Fibroblast of villous mesenchyme (primary cell): ENCODE measurements around the gene FKBP9. TPM values are rescaled to one million over a fixed set of nuclear protein-coding genes. Genes with fewer than 3 reads are reported as not detected.
A peak's percentile ranks its signal among the peaks of the same experiment; 100 is the strongest.

ENCODE experiments used
- DNase-seq: peaks from one replicate; pipeline ENCODE4 v3.0.0-alpha.2; 2010; ENCODE audit warnings: low read depth
- H3K4me3 ChIP-seq: 2 replicates; pipeline ENCODE4 v1.5.1; 2011; ENCODE audit warnings: low read depth, mild to moderate bottlenecking, low read length
- CTCF ChIP-seq: IDR thresholded peaks from 2 replicates; pipeline ENCODE4 v1.5.1; 2012; ENCODE audit warnings: low read depth, mild to moderate bottlenecking, low read length; ENCODE audit not compliant: insufficient read depth
- total RNA-seq: library from RNA; depleted of rRNA; stranded (reverse); fragments of >200 nt; gene quantifications from 2 replicates; pipeline ENCODE4 v1.2.3, GENCODE V29; 2012

The FKBP9 gene
- total RNA-seq, 1 donor = 224 TPM

GRCh38 chr7:32941181-32941580, 16.1 kb upstream of the FKBP9 start:
- DNase-seq = no peak
- no peak for TF ChIP-seq CTCF
- H3K4me3 ChIP-seq = peak overlapping the region; percentile 84

- TF ChIP-seq CTCF = no peak
- no peak for DNase-seq
- H3K4me3 ChIP-seq = peak overlapping the region; percentile 84
Measured at GRCh38 chr7:32941681-32942414, 15.4 kb upstream of the FKBP9 start.

GRCh38 chr7:32942415-32943251, 14.6 kb upstream of the FKBP9 start:
- peak; percentile 62 for TF ChIP-seq CTCF
- DNase-seq = peak; percentile 75
- peak overlapping the region; percentile 84 for H3K4me3 ChIP-seq

- no peak for DNase-seq
- peak overlapping the region; percentile 84 for H3K4me3 ChIP-seq
- no peak for TF ChIP-seq CTCF
Measured at GRCh38 chr7:32943252-32944030, 13.8 kb upstream of the FKBP9 start.

- H3K4me3 ChIP-seq = no peak overlapping the region
- TF ChIP-seq CTCF = no peak
- DNase-seq = no peak
Measured at GRCh38 chr7:32947420-32947983, 9.7 kb upstream of the FKBP9 start.

GRCh38 chr7:32948202-32948601, 9.0 kb upstream of the FKBP9 start:
- H3K4me3 ChIP-seq = no peak overlapping the region
- TF ChIP-seq CTCF = no peak
- DNase-seq = no peak
